Naive thymus-derived CD4-positive, alpha-beta T cell (primary cell): ENCODE results near the gene FAH. TPM values are rescaled to one million over a fixed set of nuclear protein-coding genes. Genes with fewer than 3 reads are reported as not detected.

Experiments
- ATAC-seq: fragments of 150-1000 bp; cut with Tn5 transposase; 2 replicates; pipeline ENCODE4 v1.10.0; 2021; ENCODE audit warnings: mild to moderate bottlenecking, moderate library complexity
- CTCF ChIA-PET: fragments of 350-600 bp; sonication (Branson Sonifier 250); formaldehyde crosslinking; loops from one replicate; lab custom pipeline; 2021; ENCODE audit warnings: antibody characterized with exemption; lab: Charles Lee
- POLR2A ChIA-PET: fragments of 350-600 bp; sonication (Branson Sonifier 250); formaldehyde crosslinking; loops from one replicate; lab custom pipeline; 2021; ENCODE audit warnings: antibody characterized with exemption, inconsistent platforms; lab: Charles Lee
- DNase-seq, 9 donors: peaks; one replicate each; pipeline versions ENCODE4 v3.0.0 to v3.0.0-alpha.2; 2020 to 2022; ENCODE audit warnings: mixed read lengths in 1 of 9
- H3K27ac ChIP-seq: one replicate; pipeline ENCODE4 v1.7.0; 2013; ENCODE audit warnings: mild to moderate bottlenecking, low read depth, low read length, moderate library complexity
- H3K27me3 ChIP-seq, 2 donors: one replicate each; pipeline ENCODE4 v1.7.0; 2013; ENCODE audit warnings: low read length in 2 of 2, mild to moderate bottlenecking in 2 of 2, moderate library complexity in 2 of 2; ENCODE audit not compliant: control insufficient read depth in 2 of 2, insufficient read depth in 2 of 2
- H3K36me3 ChIP-seq, 3 experiments: 1 replicate in 2 of 3; 2 replicates in 1 of 3; pipeline ENCODE4 v1.7.0; 2013; ENCODE audit warnings: low read length in 3 of 3, mild to moderate bottlenecking in 3 of 3, moderate library complexity in 1 of 3; ENCODE audit not compliant: insufficient read depth in 3 of 3, control insufficient read depth in 2 of 3
- H3K4me1 ChIP-seq, 2 donors: one replicate each; pipeline ENCODE4 v1.7.0; 2013; ENCODE audit warnings: low read length in 2 of 2, mild to moderate bottlenecking in 2 of 2, moderate library complexity in 1 of 2; ENCODE audit not compliant: control insufficient read depth in 2 of 2, insufficient read depth in 2 of 2
- H3K4me3 ChIP-seq: 2 replicates; pipeline ENCODE4 v1.7.0; 2013; ENCODE audit warnings: mild to moderate bottlenecking, low read length
- H3K9me3 ChIP-seq, 3 experiments: 1 replicate in 2 of 3; 2 replicates in 1 of 3; pipeline ENCODE4 v1.7.0; 2013; ENCODE audit warnings: low read length in 3 of 3; ENCODE audit not compliant: control insufficient read depth in 2 of 3
- H3K27ac Mint-ChIP-seq, 9 donors: one replicate each; pipeline ENCODE4 v1.8.0; 2020 to 2022; ENCODE audit warnings: mixed read lengths in 9 of 9, mild to moderate bottlenecking in 8 of 9, moderate library complexity in 5 of 9, inconsistent platforms in 2 of 9
- H3K27me3 Mint-ChIP-seq, 5 donors: one replicate each; pipeline ENCODE4 v1.8.0; 2021 to 2022; ENCODE audit warnings: mixed read lengths in 5 of 5, mild to moderate bottlenecking in 1 of 5
- H3K36me3 Mint-ChIP-seq, 5 donors: one replicate each; pipeline ENCODE4 v1.8.0; 2020 to 2022; ENCODE audit warnings: mixed read lengths in 5 of 5, mild to moderate bottlenecking in 3 of 5, inconsistent platforms in 1 of 5
- H3K4me1 Mint-ChIP-seq, 7 donors: one replicate each; pipeline ENCODE4 v1.8.0; 2020 to 2022; ENCODE audit warnings: mixed read lengths in 7 of 7, mild to moderate bottlenecking in 3 of 7, inconsistent platforms in 1 of 7
- H3K4me3 Mint-ChIP-seq, 10 donors: one replicate each; pipeline ENCODE4 v1.8.0; 2020 to 2022; ENCODE audit warnings: mild to moderate bottlenecking in 10 of 10, mixed read lengths in 10 of 10, moderate library complexity in 6 of 10, inconsistent platforms in 2 of 10
- H3K9me3 Mint-ChIP-seq, 11 donors: one replicate each; pipeline ENCODE4 v1.8.0; 2020 to 2022; ENCODE audit warnings: mixed read lengths in 11 of 11, mild to moderate bottlenecking in 4 of 11, inconsistent platforms in 1 of 11, moderate library complexity in 1 of 11
- intact Hi-C, 2 donors: fragments of 100-400 bp; cut with micrococcal nuclease; formaldehyde crosslinking; loops; one replicate each; pipeline ENCODE4 v1.15.1; 2023
- polyA plus RNA-seq, 2 donors: library from polyadenylated mRNA; unstranded; fragments of 300-500 nt; fragmentation: Illumina TruSeq; gene quantifications; one replicate each; pipeline ENCODE4 v1.2.3, GENCODE V29; 2021
- total RNA-seq, 6 experiments: library from RNA in 5 of 6; stranded (reverse) in 5 of 6; gene quantifications; 1 replicate in 5 of 6; 2 replicates in 1 of 6; pipeline ENCODE4 v1.2.3 and lab custom pipeline; 2021 to 2026

The FAH gene
- total and polyA plus RNA-seq, 7 experiments from 2014 or later = 4.8 to 58.3 (median 6.8) TPM

DNA sequence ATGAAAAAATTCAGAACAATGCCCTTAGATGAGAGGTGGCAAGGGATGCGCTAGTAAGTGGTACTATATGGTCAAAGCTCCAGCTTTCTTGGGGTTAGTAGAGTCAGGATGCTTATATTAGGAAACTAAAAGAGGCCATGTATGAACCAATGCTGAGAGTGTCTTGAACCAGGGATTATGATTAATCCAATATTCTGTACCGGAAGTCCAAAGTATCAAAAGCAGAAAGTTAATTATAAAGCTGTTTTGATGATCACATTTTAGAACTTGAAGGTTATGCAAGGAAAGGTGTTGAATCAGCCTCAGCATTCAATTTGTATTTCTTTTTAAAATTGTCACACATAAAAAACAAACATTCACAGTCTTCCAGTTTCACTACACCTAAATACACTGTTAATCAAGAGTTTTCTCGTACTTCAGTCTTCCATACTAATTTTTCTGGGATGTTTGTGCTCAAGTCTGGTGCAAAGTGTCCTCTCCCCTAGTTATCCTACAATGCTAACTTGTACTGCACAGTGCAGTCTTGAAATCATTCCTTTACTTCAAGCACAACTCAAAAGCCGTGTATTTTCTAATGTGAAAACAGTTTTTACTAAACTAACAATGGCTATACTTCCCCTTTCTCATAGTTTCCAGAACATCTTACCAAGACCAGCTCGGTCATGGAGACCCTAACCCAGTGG is 10.7 kb upstream of the FAH start:
- ATAC-seq (no peak), DNase-seq (no peak)
- Histone ChIP-seq H3K4me3 (no peak overlapping the region), H3K27ac (no peak overlapping the region), H3K27me3 (no peaks in the 10 kb centered on the region), H3K9me3 (no peaks in the 10 kb centered on the region), H3K4me1 (no peaks in the 10 kb centered on the region), H3K36me3 (no peaks in the 10 kb centered on the region)
- no peak overlapping the region for H3K4me3 Mint-ChIP-seq
- peaks cover 1 to 22% (median 5%) of the 10 kb centered on the region in 5 donors for H3K36me3 Mint-ChIP-seq
- ChIA-PET POLR2A (no interaction called here), CTCF (no interaction called here)
- H3K4me1 Mint-ChIP-seq = no peaks in the 10 kb centered on the region
- H3K9me3 Mint-ChIP-seq = peaks cover 0 to 9% (median 0%) of the 10 kb centered on the region in 11 donors
- H3K27me3 Mint-ChIP-seq = peaks cover 0 to 21% (median 0%) of the 10 kb centered on the region in 5 donors
- intact Hi-C loops = no loop called here
- no peak overlapping the region for H3K27ac Mint-ChIP-seq

GRCh38 chr15:80142646-80143045 is 10.2 kb upstream of the FAH start:
- CTCF ChIA-PET = no interaction called here
- H3K27ac Mint-ChIP-seq = no peak overlapping the region
- no peak overlapping the region for H3K27ac ChIP-seq

DNA sequence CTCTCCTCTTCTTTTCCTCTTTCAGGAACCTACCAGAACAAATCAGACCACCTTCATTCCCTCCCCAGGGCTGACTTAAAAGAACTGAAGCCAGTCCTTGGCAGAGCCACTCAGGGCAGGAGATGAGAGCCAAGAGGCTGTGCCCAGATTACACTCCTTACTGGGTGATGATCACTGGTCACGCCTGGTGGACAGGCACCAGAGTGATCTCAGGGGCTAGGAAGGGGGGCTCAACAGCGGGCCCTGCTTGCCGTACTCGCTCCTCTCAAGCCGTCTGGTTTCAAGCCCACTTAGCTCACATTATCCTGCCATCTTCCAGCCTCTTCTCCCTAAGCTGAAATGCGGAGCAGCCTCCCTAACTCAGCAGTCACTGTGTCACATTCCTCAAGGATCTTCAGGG is 1.7 kb upstream of the FAH start:
- DNase-seq (no peak), ATAC-seq (no peak)
- CTCF ChIA-PET = interaction anchor here (0.9 kb wide), 1 partner anchor 255 kb away, joined by 3 read pairs; the partner anchor contains the start of gene MTHFS
- Mint-ChIP-seq H3K4me3 (peak overlapping the region in 5 of 10 donors; percentile 14 to 88 (median 23)), H3K9me3 (peaks cover 0 to 3% (median 0%) of the 10 kb centered on the region in 11 donors), H3K36me3 (peaks cover 0 to 6% (median 0%) of the 10 kb centered on the region in 5 donors), H3K4me1 (peaks cover 0 to 36% (median 22%) of the 10 kb centered on the region in 7 donors), H3K27ac (no peak overlapping the region), H3K27me3 (peaks cover 0 to 28% (median 0%) of the 10 kb centered on the region in 5 donors)
- H3K4me1 ChIP-seq = peaks cover 0 to 7% of the 10 kb centered on the region in 2 donors
- no peaks in the 10 kb centered on the region for H3K27me3 ChIP-seq
- intact Hi-C loops = loop anchor here (5.0 kb wide), 2 partner anchors 1126 to 1171 kb away; partner anchors contain the start of gene STARD5 (in 1 of the 2)
- POLR2A ChIA-PET = interaction anchor here (1.4 to 1.6 kb wide), 2 partner anchors 92 to 228 kb away, joined by 3 to 4 read pairs; partner anchors contain the start of gene ZFAND6
- no peak overlapping the region for H3K27ac ChIP-seq
- no peaks in the 10 kb centered on the region for H3K36me3 ChIP-seq
- no peaks in the 10 kb centered on the region for H3K9me3 ChIP-seq
- no peak overlapping the region for H3K4me3 ChIP-seq

More at GRCh38 chr15:80142646-80143045, 10.2 kb upstream of the FAH start:
- no peak for DNase-seq
- Histone ChIP-seq H3K27me3 (no peaks in the 10 kb centered on the region), H3K9me3 (no peaks in the 10 kb centered on the region), H3K36me3 (no peaks in the 10 kb centered on the region), H3K4me1 (no peaks in the 10 kb centered on the region), H3K4me3 (no peak overlapping the region)
- intact Hi-C loops = no loop called here
- Mint-ChIP-seq H3K27me3 (peaks cover 0 to 22% (median 0%) of the 10 kb centered on the region in 5 donors), H3K36me3 (peaks cover 0 to 16% (median 1%) of the 10 kb centered on the region in 5 donors), H3K4me3 (no peak overlapping the region), H3K9me3 (peaks cover 0 to 9% (median 0%) of the 10 kb centered on the region in 11 donors), H3K4me1 (no peaks in the 10 kb centered on the region)
- no peak for ATAC-seq
- POLR2A ChIA-PET = no interaction called here

GRCh38 chr15:80151576-80151975 is 1.2 kb upstream of the FAH start:
- Histone ChIP-seq H3K4me1 (peaks cover 0 to 7% of the 10 kb centered on the region in 2 donors), H3K4me3 (peak overlapping the region; percentile 46), H3K27me3 (no peaks in the 10 kb centered on the region), H3K36me3 (no peaks in the 10 kb centered on the region), H3K9me3 (no peaks in the 10 kb centered on the region), H3K27ac (peak overlapping the region; percentile 64)
- peaks cover 0 to 24% (median 0%) of the 10 kb centered on the region in 5 donors for H3K27me3 Mint-ChIP-seq
- intact Hi-C loops = loop anchor here (5.0 kb wide), 2 partner anchors 1126 to 1171 kb away; partner anchors contain the start of gene STARD5 (in 1 of the 2)
- H3K9me3 Mint-ChIP-seq = no peaks in the 10 kb centered on the region
- H3K36me3 Mint-ChIP-seq = peaks cover 0 to 6% (median 0%) of the 10 kb centered on the region in 5 donors
- DNase-seq = no peak
- peak overlapping the region; percentile 73 to 97 (median 88) for H3K4me3 Mint-ChIP-seq
- no peak for ATAC-seq
- POLR2A ChIA-PET = interaction anchor here (0.6 to 1.4 kb wide), 3 partner anchors 91 to 228 kb away, joined by 3 to 7 read pairs (median 3); partner anchors contain the start of gene ZFAND6
- peaks cover 0 to 36% (median 22%) of the 10 kb centered on the region in 7 donors for H3K4me1 Mint-ChIP-seq
- H3K27ac Mint-ChIP-seq = peak overlapping the region in 8 of 9 donors; percentile 70 to 90 (median 83)
- CTCF ChIA-PET = interaction anchor here (0.9 kb wide), 2 partner anchors 86 to 255 kb away, joined by 3 read pairs; partner anchors contain the start of gene MTHFS

GRCh38 chr15:80152180-80152895 is 461 bp upstream of the FAH start:
- no peaks in the 10 kb centered on the region for H3K9me3 ChIP-seq
- H3K36me3 Mint-ChIP-seq = peaks cover 0 to 6% (median 0%) of the 10 kb centered on the region in 5 donors
- peak overlapping the region; percentile 85 to 97 (median 92) for H3K4me3 Mint-ChIP-seq
- ChIA-PET CTCF (interaction anchor here (0.5 to 0.9 kb wide), 2 partner anchors 64 to 87 kb away, joined by 3 read pairs; no protein-coding TSS in a partner anchor), POLR2A (interaction anchor here (0.6 to 1.4 kb wide), 3 partner anchors 92 to 229 kb away, joined by 3 to 7 read pairs (median 3); partner anchors contain the start of gene ZFAND6)
- peaks cover 0 to 18% (median 0%) of the 10 kb centered on the region in 5 donors for H3K27me3 Mint-ChIP-seq
- no peaks in the 10 kb centered on the region for H3K36me3 ChIP-seq
- H3K4me3 ChIP-seq = peak overlapping the region; percentile 73
- DNase-seq = peak; percentile 46 to 86 (median 69)
- peaks cover 0 to 7% of the 10 kb centered on the region in 2 donors for H3K4me1 ChIP-seq
- no peaks in the 10 kb centered on the region for H3K27me3 ChIP-seq
- intact Hi-C loops = loop anchor here (1.0 to 5.0 kb wide), 11 partner anchors 80 to 1170 kb away; partner anchors contain the start of genes ZFAND6 (in 2 of the 2), BCL2A1 (in 1 of the 2), MESD (in 1 of the 2) and MTHFS (in 1 of the 2)
- no peaks in the 10 kb centered on the region for H3K9me3 Mint-ChIP-seq
- H3K4me1 Mint-ChIP-seq = peaks cover 0 to 36% (median 22%) of the 10 kb centered on the region in 7 donors
- H3K27ac Mint-ChIP-seq = peak overlapping the region; percentile 70 to 90 (median 83)
- H3K27ac ChIP-seq = peak overlapping the region; percentile 64
- peak; percentile 84 for ATAC-seq

DNA sequence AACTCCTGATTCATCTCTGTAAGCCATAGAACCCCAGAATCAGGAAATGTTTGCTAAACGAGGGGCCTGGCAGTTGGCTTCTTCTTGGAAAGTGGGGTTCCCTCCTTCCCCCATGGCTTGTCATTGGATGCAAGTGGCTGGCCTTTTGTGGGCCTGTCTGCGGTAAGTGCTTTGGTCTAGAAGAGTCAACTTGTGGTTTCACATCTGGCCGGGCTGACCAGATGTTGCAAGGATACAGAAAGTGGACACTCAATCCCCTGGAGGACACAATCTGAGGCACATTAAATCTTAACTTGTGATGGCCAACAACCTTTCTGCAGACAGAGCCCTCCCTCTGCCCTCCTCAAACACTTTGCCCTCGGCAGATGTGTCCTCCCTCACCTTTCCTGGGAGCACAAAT is 1.1 kb downstream of the FAH start:
- Histone ChIP-seq H3K27me3 (no peaks in the 10 kb centered on the region), H3K4me1 (peaks cover 0 to 7% of the 10 kb centered on the region in 2 donors), H3K4me3 (peak overlapping the region; percentile 73), H3K9me3 (no peaks in the 10 kb centered on the region), H3K27ac (peak overlapping the region; percentile 58), H3K36me3 (no peaks in the 10 kb centered on the region)
- POLR2A ChIA-PET = interaction anchor here (0.9 kb wide), 1 partner anchor 94 kb away, joined by 8 read pairs; the partner anchor contains the start of gene ZFAND6
- Mint-ChIP-seq H3K4me3 (peak overlapping the region in 9 of 10 donors; percentile 27 to 97 (median 89)), H3K36me3 (peaks cover 0 to 10% (median 0%) of the 10 kb centered on the region in 5 donors), H3K9me3 (no peaks in the 10 kb centered on the region), H3K27me3 (peaks cover 0 to 12% (median 0%) of the 10 kb centered on the region in 5 donors), H3K27ac (peak overlapping the region in 4 of 9 donors; percentile 76 to 96 (median 84)), H3K4me1 (peaks cover 0 to 41% (median 22%) of the 10 kb centered on the region in 7 donors)
- DNase-seq = no peak
- CTCF ChIA-PET = no interaction called here
- ATAC-seq = no peak
- intact Hi-C loops = loop anchor here (2.0 to 5.0 kb wide), 5 partner anchors 183 to 1168 kb away; partner anchors contain the start of genes BCL2A1 (in 1 of the 2), MESD (in 1 of the 2) and STARD5 (in 1 of the 2)
